GM21360 (cell line): ENCODE measurements around the gene CCDC200.
"Not testable (repeated sequence)": the region's sequence is repeated elsewhere in the genome, so short reads cannot be mapped to it uniquely, and the experiment has no call there.

Experiments used
- ATAC-seq: cut with Tn5 transposase; IDR thresholded peaks from one replicate; pipeline ENCODE4 v1.9.1; 2021; ENCODE audit warnings: mild to moderate bottlenecking, moderate library complexity; ENCODE audit not compliant: unreplicated experiment

Gene CCDC200

DNA sequence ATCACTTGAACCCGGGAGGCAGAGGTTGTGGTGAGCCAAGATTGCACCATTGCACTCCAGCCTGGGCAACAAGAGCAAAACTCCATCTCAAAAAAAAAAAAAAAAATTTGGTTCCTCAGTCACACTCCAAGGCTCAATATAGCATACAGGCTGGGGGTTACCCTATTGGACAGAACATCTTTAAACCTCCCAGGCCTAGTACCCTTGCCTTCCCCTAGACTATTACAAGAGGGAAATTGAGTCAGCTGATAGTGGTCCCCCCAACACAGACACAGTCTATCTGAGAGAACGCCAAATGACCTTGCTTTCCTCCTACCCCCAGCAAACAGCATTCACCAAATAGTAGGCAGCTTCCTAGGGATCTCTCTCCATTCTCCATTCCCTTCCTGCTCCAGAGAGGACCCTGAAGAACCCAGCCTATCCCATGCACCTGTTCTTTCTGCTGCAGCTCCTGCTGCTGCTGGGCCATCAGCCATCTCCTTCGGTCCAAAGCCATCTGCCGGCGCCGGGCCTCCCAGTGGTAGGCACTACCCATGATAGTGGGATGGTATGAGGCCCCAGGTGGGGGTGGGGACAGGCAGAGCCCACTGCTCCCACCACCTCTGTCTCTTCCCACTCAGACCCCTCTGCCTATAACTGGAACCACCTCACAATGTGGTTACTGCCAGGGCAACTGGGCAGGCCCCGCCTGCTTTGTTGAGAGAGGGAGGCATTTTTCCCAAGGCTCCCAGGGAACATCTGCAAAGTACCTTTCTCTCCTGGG is at the start of gene CCDC200:
Gene CCDC200 (minus strand): TSS at position 604 of the 763 bp plus-strand sequence. CDS start 69 bp downstream, at position 535.
- not testable (repeated sequence) for ATAC-seq

DNA sequence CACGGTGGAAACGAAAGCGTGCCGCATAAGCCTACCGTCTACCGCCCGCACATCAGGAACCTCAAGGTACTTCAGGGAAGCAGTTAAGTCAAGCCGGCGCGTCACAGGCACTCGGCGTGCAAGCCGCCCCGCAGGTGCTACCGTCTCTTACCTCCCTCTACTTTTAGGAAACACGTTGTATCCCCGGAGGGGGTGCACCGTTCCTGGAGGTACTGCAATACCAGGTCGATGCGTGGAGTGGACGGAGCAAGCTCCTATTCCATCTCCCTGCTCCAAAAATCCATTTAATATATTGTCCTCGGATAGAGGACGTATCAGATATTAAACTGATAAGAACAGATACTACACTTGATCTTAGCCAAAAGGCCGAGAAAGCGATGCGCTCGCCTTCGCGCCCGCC is 44.5 kb upstream of the CCDC200 start:
- not testable (repeated sequence) for ATAC-seq

- ATAC-seq, result not testable (repeated sequence)
These were observed 44.1 kb upstream of the CCDC200 start for GRCh38 chr17:43272483-43272882.

- ATAC-seq, result not testable (repeated sequence)
These were observed 42.4 kb upstream of the CCDC200 start for GRCh38 chr17:43270552-43271504.

GRCh38 chr17:43246456-43246855 is 18.0 kb upstream of the CCDC200 start:
- ATAC-seq, result not testable (repeated sequence)

DNA sequence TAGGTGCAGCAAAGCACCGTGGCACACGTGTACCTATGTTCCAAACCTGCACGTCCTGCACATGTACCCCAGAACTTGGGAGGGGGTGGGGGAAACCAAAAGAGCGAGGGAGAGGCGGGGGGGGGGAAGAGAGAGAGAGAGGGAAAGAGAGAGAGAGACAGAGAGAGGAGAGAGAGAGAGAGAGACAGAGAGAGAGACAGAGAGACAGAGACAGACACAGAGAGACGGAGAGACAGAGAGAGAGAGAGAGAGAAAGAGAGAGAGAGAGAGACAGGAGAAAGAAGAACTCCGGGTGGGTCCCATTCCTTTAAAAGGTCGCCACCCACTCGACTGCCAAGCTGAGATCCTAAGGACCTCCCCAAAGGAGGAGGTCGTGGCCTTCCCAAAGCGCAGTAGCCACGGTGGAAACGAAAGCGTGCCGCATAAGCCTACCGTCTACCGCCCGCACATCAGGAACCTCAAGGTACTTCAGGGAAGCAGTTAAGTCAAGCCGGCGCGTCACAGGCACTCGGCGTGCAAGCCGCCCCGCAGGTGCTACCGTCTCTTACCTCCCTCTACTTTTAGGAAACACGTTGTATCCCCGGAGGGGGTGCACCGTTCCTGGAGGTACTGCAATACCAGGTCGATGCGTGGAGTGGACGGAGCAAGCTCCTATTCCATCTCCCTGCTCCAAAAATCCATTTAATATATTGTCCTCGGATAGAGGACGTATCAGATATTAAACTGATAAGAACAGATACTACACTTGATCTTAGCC is 12.4 kb upstream of the CCDC200 start:
- ATAC-seq, result not testable (repeated sequence)

DNA sequence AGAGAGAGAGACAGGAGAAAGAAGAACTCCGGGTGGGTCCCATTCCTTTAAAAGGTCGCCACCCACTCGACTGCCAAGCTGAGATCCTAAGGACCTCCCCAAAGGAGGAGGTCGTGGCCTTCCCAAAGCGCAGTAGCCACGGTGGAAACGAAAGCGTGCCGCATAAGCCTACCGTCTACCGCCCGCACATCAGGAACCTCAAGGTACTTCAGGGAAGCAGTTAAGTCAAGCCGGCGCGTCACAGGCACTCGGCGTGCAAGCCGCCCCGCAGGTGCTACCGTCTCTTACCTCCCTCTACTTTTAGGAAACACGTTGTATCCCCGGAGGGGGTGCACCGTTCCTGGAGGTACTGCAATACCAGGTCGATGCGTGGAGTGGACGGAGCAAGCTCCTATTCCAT is 11.2 kb upstream of the CCDC200 start:
- ATAC-seq, result not testable (repeated sequence)

DNA sequence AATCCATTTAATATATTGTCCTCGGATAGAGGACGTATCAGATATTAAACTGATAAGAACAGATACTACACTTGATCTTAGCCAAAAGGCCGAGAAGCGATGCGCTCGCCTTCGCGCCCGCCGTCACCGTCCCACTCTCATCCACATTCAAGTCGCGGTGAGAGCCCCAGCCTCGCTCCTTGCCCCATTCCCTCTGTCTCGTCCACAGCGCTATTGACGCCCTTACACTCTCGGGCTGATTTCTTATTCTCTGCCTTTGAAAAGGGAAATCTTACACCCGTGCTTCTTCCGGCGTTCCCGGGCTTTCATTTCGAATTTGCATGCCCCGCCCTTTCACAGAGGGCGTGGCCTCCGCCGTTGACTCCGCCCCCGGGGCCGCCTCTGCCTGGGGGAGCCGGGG is 5.5 kb upstream of the CCDC200 start, which contains the start of gene RNU2-1:
Gene RNU2-1 (minus strand): TSS at position 101 of the 400 bp plus-strand sequence.
- ATAC-seq, result not testable (repeated sequence)

DNA sequence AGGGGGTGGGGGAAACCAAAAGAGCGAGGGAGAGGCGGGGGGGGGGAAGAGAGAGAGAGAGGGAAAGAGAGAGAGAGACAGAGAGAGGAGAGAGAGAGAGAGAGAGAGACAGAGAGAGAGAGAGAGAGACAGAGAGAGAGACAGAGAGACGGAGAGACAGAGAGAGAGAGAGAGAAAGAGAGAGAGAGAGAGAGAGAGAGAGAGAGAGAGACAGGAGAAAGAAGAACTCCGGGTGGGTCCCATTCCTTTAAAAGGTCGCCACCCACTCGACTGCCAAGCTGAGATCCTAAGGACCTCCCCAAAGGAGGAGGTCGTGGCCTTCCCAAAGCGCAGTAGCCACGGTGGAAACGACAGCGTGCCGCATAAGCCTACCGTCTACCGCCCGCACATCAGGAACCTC is 4.8 kb upstream of the CCDC200 start:
- not testable (repeated sequence) for ATAC-seq

DNA sequence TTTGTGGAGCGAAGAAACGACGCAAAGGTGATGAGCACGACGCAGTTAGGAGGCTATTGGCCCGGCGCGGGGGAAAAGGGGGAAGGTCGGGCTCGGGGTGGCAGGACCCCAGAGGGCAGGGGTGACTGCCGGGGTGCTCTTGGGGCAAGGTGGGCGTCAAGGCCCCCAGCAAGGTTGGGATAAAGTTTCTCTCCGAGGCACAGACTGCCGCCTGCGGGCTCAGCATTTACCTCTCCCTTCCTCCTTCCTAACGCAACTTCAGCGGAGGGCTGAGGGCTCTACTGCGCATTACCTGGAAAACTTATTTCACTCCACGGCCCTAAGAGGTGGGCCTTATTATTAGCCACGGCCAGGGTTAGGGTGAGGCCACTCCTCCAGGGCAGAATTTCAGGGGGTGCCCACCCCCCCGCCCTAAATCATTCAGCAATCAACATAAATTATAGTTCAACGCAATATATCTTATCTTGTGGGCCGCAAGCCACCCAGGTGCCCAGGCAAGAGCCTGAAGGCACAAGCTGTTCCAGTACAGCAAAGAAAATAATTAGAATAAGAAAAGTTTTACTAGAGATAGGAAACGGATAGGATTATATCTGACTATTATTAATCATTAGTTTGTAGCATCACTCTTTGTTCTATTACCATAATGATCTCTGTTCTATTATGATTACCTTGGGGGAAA is 3.7 kb upstream of the CCDC200 start:
- ATAC-seq, result not testable (repeated sequence)

DNA sequence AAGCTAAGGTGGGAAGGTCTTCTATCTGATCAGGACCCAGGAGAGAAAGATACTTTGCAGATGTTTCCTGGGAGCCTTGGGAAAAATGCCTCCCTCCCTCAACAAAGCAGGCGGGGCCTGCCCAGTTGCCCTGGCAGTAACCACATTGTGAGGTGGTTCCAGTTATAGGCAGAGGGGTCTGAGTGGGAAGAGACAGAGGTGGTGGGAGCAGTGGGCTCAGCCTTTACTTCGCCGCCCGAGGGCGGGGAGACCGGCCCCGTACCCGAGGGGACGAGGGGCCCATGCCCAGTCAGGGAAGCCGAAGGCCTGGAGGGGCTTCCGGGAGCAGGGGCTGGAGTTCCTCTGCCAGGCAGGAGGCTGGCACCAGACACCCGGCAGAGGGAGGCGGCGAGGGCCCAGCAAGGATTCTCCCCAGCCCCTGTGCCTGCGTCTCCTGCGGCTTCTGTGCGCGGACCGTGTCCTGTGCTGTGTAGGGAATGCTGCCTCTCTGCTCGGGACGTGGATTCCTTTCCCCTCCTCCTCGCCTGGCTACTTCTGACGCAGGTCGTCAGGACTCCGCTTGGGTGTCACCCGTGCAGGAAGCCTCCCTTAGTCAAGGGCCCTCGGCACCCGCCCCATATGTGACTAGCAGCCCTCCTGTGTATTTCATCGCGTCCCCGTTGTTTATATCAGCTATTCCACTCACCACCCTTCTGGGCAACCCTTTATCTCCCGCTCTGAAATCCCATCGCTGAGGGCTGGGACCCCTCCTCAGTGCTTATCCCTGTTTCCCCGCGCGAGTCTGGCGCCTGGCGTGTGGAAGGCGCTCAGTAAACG is 3.0 kb upstream of the CCDC200 start:
- ATAC-seq, result not testable (repeated sequence)

GRCh38 chr17:43226393-43226792 is 2.0 kb downstream of the CCDC200 start:
- ATAC-seq, result no peak

DNA sequence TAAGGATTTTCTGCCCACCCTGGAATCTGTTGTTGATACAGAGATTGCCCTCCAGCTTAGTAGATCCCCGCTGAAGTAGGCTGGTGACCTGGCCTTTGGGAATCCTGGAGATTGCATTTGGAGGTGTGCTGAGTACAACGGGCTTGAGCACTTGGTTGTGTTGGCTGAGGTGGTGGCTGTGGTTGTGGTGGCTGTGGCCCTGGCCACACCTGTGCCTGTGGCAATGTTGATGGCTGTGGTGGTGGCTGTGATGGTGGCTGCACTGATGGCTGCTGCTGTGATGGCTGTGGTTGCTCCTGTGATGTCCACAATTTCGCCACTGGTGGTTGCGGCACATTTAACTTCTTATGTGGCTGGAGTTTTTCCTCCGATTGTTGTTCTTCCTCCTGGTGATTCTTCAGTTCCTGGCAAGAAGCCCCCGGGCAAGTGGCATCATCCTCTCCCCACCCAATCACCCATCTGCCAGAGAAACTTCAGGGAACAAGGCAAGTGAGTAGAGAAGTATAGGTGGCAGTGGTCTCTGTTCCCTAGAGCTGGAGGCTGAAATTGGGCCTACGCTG is 4.2 kb downstream of the CCDC200 start:
- ATAC-seq, result no peak

- no peak for ATAC-seq
These were observed 7.8 kb downstream of the CCDC200 start for GRCh38 chr17:43220511-43221125.

DNA sequence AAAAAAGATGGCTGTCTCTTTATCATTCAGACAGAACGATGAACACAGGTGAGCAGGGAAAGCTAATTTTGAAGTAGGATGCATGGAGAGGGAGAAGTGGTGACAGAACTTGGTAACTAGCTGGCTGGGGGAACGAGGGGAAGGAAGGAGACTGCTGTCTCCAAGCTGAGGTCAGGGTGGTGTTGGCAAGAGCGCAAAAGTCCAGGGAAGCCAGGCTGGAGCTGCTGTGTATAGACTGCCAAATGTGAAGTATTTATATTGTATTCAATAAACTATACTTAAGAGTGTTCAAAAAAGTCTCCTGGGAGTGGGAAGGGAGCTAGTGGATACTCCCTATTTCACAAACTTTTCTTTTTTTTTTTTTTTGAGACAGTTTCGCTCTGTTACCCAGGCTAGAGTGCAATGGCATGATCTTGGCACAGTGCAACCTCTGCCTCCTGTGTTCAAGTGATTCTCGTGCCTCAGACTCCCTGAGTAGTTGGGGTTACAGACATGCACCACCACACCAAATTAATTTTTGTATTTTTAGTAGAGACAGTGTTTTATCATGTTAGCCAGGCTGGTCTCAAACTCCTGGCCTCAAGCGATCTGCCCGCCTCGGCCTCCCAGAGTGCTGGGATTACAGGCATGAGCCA is 8.6 kb downstream of the CCDC200 start:
- no peak for ATAC-seq

DNA sequence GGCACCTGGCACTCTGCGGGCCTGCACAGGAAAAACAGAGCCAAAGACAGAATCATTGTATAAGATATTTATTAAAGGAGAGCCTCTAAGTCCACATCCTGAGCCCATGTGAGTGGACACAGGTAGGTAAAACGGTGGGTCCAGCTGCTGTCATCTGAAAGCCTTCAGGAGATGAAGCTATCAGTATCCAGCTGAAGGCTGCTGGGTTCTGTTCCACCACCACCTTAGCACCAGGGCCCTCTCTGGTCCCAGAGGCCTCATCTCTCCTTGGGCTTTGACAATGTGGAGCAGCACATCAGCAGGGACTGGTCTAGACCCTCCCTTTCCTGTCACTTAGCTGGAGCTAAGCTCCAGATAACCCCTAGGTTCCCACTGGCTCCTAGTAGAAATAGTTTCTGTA is 9.4 kb downstream of the CCDC200 start:
- ATAC-seq, result no peak

DNA sequence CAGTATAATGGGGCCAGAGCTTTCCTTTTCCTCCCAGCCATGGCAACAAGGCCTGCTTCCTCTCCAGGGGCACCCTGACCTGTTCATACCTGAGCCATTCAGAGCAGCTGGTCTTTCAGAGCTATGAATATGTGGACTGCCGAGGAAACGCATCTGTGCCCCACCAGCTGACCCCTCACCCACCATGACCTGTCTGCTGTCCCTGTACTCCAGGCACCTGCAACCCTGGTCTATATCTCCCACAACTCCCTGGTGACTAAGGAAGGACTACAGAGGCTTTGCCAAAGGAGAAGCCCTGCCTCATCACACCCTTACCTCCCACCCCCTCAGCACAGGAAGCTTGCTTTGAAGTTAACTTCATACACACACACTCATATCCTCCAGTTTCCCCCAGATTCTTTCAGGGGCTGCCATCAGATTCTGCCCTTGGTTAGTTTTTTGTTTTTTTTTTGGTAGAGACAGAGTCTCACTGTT is 10.8 kb downstream of the CCDC200 start:
- no peak for ATAC-seq
